Thoracic aorta (tissue), 2 donors: ENCODE results near the gene MYLK. TPM values are rescaled to one million over a fixed set of nuclear protein-coding genes. Genes with fewer than 3 reads are reported as not detected.
"Not testable (repeated sequence)": the region's sequence is repeated elsewhere in the genome, so short reads cannot be mapped to it uniquely, and the experiment has no call there.

Experiments used
- ATAC-seq: fragments of 150-250 bp; one replicate; pipeline ENCODE4 v1.8.0; 2017; ENCODE audit warnings: low read depth; ENCODE audit not compliant: insufficient number of reproducible peaks, low FRiP score
- DNase-seq: peaks from one replicate; pipeline ENCODE4 v3.0.0-alpha.2; 2020; ENCODE audit warnings: low spot score
- H3K27ac ChIP-seq, 2 donors: fragments of 200-600 bp; sonication (generic); 1 replicate in 1 of 2; 2 replicates in 1 of 2; pipeline ENCODE4 v1.5.1; 2016; ENCODE audit warnings: mild to moderate bottlenecking in 2 of 2, moderate library complexity in 2 of 2
- H3K27me3 ChIP-seq: fragments of 200-600 bp; sonication (generic); replicated peaks from 2 replicates; pipeline ENCODE4 v1.6.0; 2016; ENCODE audit warnings: mild to moderate bottlenecking; ENCODE audit not compliant: insufficient read depth
- H3K36me3 ChIP-seq: fragments of 200-600 bp; sonication (generic); one replicate; pipeline ENCODE4 v1.5.1; 2016
- H3K4me1 ChIP-seq, 2 donors: fragments of 200-600 bp; sonication (generic); 1 replicate in 1 of 2; 2 replicates in 1 of 2; pipeline versions ENCODE4 v1.5.1 to v1.6.0; 2016; ENCODE audit warnings: low read depth in 2 of 2, mild to moderate bottlenecking in 1 of 2; ENCODE audit not compliant: control insufficient read depth in 1 of 2
- H3K4me3 ChIP-seq: fragments of 200-600 bp; sonication (generic); 2 replicates; pipeline ENCODE4 v1.5.1; 2016; ENCODE audit warnings: mild to moderate bottlenecking
- H3K9me3 ChIP-seq: fragments of 200-600 bp; sonication (generic); 2 replicates; pipeline ENCODE4 v1.5.1; 2016
- total RNA-seq, 2 donors: library from RNA; depleted of rRNA; stranded (reverse); fragments of >200 nt; gene quantifications; one replicate each; pipeline versions ENCODE4 v1.1.0 to v1.2.3, GENCODE V29; 2016
- TF ChIP-seq, protein P1 (sequence below): fragments of 200-600 bp; sonication (generic); IDR thresholded peaks from one replicate; pipeline ENCODE4 v1.5.1; 2019; ENCODE audit warnings: antibody characterized with exemption

MYLK gene
- total RNA-seq, 2 donors from 2014 or later = 483 to 563 TPM

DNA sequence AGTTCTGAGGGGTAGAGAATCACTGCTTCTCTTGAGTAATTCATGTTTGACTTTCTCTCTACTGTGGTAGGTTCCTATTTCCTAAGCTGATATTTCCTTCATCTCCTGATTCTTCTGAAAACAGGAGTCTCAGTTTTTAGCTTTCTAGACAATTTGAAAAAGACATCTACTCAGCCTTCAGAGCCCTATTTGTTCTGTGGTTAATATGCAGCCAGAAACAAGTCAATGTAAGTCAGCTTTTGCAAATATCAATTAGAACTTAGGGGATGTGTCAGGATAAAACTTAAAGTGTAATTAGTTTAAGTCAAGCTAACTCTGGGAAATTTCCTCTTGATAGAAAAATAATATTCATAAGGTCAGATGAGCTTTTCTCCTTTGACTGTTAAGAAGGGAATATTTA is 277.6 kb downstream of the MYLK start:
- Histone ChIP-seq H3K4me1 (peaks cover 0 to 12% of the 10 kb centered on the region in 2 donors), H3K36me3 (peaks cover 3% of the 10 kb centered on the region), H3K27ac (peak overlapping the region in 1 of 2 donors; percentile 30), H3K27me3 (no peaks in the 10 kb centered on the region), H3K9me3 (no peaks in the 10 kb centered on the region), H3K4me3 (no peak overlapping the region)
- no peak for DNase-seq
- no peak for ATAC-seq
- TF ChIP-seq, protein P1, sequence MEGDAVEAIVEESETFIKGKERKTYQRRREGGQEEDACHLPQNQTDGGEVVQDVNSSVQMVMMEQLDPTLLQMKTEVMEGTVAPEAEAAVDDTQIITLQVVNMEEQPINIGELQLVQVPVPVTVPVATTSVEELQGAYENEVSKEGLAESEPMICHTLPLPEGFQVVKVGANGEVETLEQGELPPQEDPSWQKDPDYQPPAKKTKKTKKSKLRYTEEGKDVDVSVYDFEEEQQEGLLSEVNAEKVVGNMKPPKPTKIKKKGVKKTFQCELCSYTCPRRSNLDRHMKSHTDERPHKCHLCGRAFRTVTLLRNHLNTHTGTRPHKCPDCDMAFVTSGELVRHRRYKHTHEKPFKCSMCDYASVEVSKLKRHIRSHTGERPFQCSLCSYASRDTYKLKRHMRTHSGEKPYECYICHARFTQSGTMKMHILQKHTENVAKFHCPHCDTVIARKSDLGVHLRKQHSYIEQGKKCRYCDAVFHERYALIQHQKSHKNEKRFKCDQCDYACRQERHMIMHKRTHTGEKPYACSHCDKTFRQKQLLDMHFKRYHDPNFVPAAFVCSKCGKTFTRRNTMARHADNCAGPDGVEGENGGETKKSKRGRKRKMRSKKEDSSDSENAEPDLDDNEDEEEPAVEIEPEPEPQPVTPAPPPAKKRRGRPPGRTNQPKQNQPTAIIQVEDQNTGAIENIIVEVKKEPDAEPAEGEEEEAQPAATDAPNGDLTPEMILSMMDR = no peak

DNA sequence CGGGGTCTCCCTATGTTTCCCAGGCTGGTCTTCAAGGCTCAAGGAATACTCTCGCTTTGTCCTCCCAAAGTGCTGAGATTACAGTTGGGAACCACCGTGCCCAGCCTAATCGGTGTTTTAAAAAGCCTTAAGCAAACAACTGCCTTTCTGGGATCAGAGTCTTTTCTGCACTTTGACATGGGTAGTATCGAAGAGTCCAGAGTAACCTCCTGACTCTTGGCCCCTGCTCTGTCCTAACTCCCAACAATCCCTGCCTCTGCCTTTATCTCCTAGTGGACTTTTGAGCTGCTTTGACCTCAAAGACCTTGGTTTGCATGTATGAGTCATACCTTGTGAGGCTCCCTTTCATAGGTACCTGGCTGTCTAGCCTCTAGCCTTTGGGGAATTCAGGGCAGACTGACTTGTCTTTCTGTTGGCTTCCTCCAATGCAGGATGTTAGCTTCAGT is 278.3 kb downstream of the MYLK start:
- H3K27me3 ChIP-seq = no peaks in the 10 kb centered on the region
- ATAC-seq (no peak), DNase-seq (no peak)
- H3K36me3 ChIP-seq = no peaks in the 10 kb centered on the region
- H3K4me1 ChIP-seq = peaks cover 0 to 12% of the 10 kb centered on the region in 2 donors
- H3K27ac ChIP-seq = peak overlapping the region in 1 of 2 donors; percentile 22
- H3K9me3 ChIP-seq = no peaks in the 10 kb centered on the region
- no peak overlapping the region for H3K4me3 ChIP-seq
- TF ChIP-seq, protein P1 = no peak

GRCh38 chr3:123603153-123603552 is 281.0 kb downstream of the MYLK start:
- not testable (repeated sequence) for H3K36me3 ChIP-seq, ATAC-seq, H3K27me3 ChIP-seq, H3K27ac ChIP-seq, H3K4me3 ChIP-seq, H3K9me3 ChIP-seq, DNase-seq
- peaks cover 0 to 12% of the 10 kb centered on the region in 2 donors for H3K4me1 ChIP-seq

DNA sequence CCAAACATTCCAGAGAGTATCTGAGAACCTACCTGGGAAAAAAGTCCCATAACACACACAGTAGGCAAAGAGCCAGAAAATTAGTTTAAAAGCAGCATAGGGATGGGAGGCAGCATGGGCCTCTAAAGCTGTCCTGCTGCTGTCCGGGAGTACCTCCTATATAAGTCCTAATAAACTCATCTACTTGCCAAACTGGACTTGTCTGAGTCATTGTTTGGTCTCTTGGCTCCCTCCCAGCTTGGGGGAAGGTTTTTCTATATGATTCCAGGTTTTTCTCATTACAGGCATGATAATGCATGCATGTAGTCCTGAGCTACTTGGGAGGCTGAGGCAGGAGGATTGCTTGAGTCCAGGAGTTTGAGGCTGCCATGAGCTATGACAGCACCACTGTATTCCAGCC is 281.8 kb downstream of the MYLK start:
- no peak for ATAC-seq
- no peaks in the 10 kb centered on the region for H3K27me3 ChIP-seq
- no peaks in the 10 kb centered on the region for H3K9me3 ChIP-seq
- no peak overlapping the region for H3K4me3 ChIP-seq
- no peak overlapping the region for H3K27ac ChIP-seq
- TF ChIP-seq, protein P1 = no peak
- peaks cover 0 to 12% of the 10 kb centered on the region in 2 donors for H3K4me1 ChIP-seq
- no peaks in the 10 kb centered on the region for H3K36me3 ChIP-seq
- no peak for DNase-seq

DNA sequence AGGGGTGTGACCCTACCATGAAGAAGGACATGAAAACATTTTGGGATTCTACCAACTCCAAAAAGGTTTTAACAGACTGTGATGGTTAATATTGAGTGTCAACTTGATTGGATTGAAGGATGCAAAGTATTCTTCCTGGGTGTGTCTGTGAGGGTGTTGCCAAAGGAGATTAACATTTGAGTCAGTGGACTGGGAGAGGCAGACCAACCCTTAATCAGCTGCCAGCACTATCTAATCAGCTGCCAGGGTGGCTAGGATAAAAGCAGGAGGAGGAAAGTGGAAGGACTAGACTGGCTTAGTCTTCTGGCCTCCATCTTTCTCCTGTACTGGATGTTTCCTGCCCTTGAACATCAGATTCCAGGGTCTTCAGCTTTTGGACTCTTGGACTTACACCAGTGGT is 283.3 kb downstream of the MYLK start:
- not testable (repeated sequence) for H3K27me3 ChIP-seq, H3K4me3 ChIP-seq, DNase-seq, H3K27ac ChIP-seq, ATAC-seq, H3K36me3 ChIP-seq, H3K9me3 ChIP-seq
- H3K4me1 ChIP-seq = peaks cover 0 to 12% of the 10 kb centered on the region in 2 donors

GRCh38 chr3:123597561-123597960 is 286.6 kb downstream of the MYLK start:
- Histone ChIP-seq H3K9me3 (no peaks in the 10 kb centered on the region), H3K27ac (no peak overlapping the region), H3K27me3 (no peaks in the 10 kb centered on the region), H3K4me3 (no peak overlapping the region), H3K36me3 (no peaks in the 10 kb centered on the region), H3K4me1 (peaks cover 0 to 4% of the 10 kb centered on the region in 2 donors)
- no peak for ATAC-seq
- TF ChIP-seq, protein P1 = no peak
- no peak for DNase-seq
